GM21786 (cell line): Measurements from ENCODE around the gene ASXL1.
A peak's percentile ranks its signal among the peaks of the same experiment; 100 is the strongest.
"Not testable (repeated sequence)": the region's sequence is repeated elsewhere in the genome, so short reads cannot be mapped to it uniquely, and the experiment has no call there.

Experiments used
- ATAC-seq: cut with Tn5 transposase; IDR thresholded peaks from one replicate; pipeline ENCODE4 v1.9.1; 2021; ENCODE audit not compliant: unreplicated experiment

ASXL1 gene

GRCh38 chr20:32357869-32358631 lies at the start of gene ASXL1:
Gene ASXL1, plus strand, starts transcription at chr20:32358331. Its CDS starts 445 bp downstream, at chr20:32358776.
- ATAC-seq: peak; percentile 72

GRCh38 chr20:32312718-32313424 lies 45.3 kb upstream of the ASXL1 start:
- no peak for ATAC-seq

GRCh38 chr20:32314768-32315167 lies 43.4 kb upstream of the ASXL1 start:
- no peak for ATAC-seq

- ATAC-seq: no peak
These were observed 42.7 kb upstream of the ASXL1 start for GRCh38 chr20:32315399-32315798.

GRCh38 chr20:32315891-32316290 lies 42.2 kb upstream of the ASXL1 start:
- no peak for ATAC-seq

DNA sequence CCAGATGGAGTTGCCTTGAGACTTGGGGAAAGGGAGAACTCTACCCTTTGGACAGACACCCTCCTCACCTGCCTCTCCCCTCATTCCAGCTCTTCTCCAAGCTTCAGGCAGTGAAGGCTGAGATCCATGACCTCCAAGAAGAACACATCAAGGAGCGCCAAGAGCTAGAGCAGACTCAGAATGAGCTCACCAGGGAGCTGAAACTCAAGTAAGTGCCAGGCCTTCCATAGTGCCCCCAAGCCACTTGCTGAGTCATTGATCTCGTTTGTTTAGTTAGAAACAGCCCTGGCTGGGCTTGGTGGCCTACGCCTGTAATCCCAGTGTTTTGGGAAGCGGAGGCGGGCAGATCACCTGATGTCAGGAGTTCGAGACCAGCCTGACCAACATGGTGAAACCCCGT lies 41.5 kb upstream of the ASXL1 start:
- no peak for ATAC-seq

DNA sequence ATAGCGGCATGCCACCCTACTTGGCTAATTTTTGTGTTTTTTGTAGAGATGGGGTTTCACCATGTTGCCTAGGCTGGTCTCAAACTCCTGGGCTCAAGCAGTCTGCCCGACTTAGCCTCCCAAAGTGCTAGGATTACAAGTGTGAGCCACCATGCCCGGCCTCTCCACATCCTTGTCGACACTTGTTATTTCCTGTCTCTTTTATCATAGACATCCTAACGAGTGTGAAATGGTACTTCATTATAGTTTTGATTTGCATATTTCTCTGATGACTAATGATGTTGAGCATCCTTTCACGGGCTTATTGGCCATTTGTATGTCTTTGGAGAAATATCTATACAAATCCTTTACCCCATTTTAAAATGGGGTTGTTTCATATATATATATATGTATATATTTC lies 39.0 kb upstream of the ASXL1 start:
- ATAC-seq: no peak

- no peak for ATAC-seq
These were observed 37.8 kb upstream of the ASXL1 start for GRCh38 chr20:32320305-32320704.

GRCh38 chr20:32321390-32321789 lies 36.7 kb upstream of the ASXL1 start:
- ATAC-seq: no peak

DNA sequence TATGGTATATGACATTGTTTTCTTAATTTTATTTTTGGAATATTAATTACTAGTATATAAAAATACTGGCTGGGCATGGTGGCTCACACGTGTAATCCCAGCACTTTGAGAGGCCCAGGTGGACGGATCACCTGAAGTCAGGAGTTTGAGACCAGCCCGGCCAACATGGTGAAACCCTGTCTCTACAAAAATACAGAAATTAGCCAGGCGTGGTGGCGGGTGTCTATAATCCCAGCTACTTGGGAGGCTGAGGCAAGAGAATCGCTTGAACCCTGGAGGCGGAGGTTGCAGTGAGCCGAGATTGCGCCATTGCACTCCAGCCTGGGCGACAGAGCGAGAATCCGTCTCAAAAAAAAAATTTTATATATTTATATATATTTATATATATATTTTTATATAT lies 35.9 kb upstream of the ASXL1 start:
- ATAC-seq: not testable (repeated sequence)

DNA sequence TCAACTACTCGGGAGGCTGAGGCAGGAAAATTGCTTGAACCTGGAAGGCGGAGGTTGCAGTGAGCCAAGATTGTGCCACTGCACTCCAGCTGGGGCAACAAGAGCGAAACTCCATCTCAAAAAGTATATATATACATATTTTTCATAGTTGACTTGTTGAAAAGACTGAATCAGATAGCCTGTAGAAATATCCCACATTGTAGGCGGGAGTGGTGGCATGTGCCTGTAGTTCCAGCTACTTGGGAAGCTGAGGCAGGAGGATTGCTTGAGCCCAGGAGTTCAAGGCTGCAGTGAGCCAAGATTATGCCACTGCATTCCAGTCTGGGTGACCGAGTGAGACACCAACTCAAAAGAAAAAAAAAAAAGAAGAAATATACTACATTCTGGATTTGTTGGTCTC lies 34.4 kb upstream of the ASXL1 start:
- not testable (repeated sequence) for ATAC-seq

DNA sequence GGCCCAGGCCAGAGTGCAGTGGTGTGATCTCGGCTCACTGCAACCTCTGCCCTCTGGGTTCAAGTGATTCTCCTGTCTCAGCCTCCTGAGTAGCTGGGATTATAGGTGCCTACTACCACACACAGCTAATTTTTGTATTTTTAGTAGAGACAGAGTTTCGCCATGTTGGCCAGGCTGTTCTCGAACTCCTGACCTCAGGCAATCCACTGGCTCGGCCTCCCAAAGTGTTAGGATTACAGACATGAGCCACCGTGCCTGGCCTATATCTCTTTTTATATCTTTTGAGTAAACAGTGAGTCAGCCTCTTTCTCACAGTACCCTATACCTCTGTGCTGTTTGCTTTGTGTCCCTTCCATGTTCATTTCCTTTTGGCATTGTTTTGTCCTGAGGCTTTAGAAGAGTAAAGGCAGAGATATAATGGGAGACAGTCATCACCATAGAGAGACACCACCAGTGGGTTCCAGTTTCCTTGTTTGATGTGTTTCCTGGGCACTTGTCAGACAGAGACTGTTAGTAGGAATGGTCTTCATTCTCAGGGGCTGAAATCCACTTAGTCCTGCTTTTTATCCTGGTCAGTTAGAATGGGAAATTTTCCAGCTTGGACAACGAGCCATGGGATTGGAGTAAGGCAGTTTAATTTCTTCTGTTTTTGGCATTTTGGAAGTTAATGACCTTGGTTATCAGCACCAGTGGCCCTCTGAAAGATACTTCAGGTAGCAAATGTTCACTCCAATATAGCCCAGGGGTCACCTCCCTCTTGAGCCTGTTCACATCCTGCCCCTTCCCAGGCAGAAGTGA lies 32.2 kb upstream of the ASXL1 start:
- ATAC-seq: no peak

- ATAC-seq: no peak
These were observed 31.7 kb upstream of the ASXL1 start for GRCh38 chr20:32326504-32326845.

DNA sequence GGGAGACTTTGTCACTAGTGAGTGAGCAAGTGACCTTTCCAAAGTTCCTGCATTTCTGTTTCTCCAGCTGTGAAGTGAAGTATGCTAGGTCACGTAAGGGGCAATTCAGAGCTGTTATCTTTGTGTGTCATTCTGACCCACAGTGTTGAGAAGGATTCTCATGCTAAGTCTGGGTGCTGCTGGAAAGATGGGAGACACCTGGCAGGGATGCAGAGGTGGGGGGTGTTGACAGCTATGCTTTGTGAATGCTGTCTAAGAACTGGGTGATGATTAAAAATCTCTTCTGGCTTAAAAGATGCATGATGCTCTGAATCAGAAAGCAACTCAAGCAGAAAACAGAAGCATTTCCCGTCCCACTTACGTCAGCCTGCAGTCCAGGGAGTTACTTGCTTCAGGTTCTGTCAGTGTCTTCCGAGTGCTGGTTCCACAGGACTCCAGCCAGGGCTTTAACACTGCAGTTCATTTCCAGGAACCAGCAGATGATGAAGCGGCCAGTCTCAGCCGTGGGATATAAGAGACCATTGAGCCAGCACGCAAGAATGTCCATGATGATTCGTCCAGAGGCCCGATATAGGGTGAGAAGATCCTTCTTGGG lies 30.9 kb upstream of the ASXL1 start:
- no peak for ATAC-seq

- no peak for ATAC-seq
These were observed 28.1 kb upstream of the ASXL1 start for GRCh38 chr20:32329817-32330554.

GRCh38 chr20:32330555-32330897 lies 27.6 kb upstream of the ASXL1 start:
- ATAC-seq: no peak

- ATAC-seq: peak; percentile 6
These were observed 25.5 kb upstream of the ASXL1 start for GRCh38 chr20:32332614-32333013.

GRCh38 chr20:32333181-32333987 lies 24.7 kb upstream of the ASXL1 start:
- ATAC-seq: peak; percentile 62

- peak; percentile 14 for ATAC-seq
These were observed 23.9 kb upstream of the ASXL1 start for GRCh38 chr20:32333988-32334885.
